ENCODE data around the gene ABHD15.
"Not testable (repeated sequence)": the region's sequence is repeated elsewhere in the genome, so short reads cannot be mapped to it uniquely, and the experiment has no call there.

Gene ABHD15

GRCh38 chr17:29571486-29571882, 4.6 kb upstream of the ABHD15 start:
- no peak for DNase-seq (ENCODE audit: low spot score)

- peak; percentile 7 for DNase-seq (ENCODE audit: low spot score)
Measured at GRCh38 chr17:29570521-29570920, 3.7 kb upstream of the ABHD15 start.

- DNase-seq (ENCODE audit: low spot score): no peak
Measured at GRCh38 chr17:29569245-29569950, 2.6 kb upstream of the ABHD15 start.

- DNase-seq (ENCODE audit: low spot score): peak; percentile 76
Measured at GRCh38 chr17:29568331-29569244, 1.8 kb upstream of the ABHD15 start, which contains the start of gene TP53I13. Gene TP53I13 (plus strand): TSS chr17:29568701. CDS start chr17:29568759, 58 bp downstream.

- no peak for DNase-seq (ENCODE audit: low spot score)
Measured at GRCh38 chr17:29567554-29568330, 905 bp upstream of the ABHD15 start.

GRCh38 chr17:29567304-29567553, 392 bp upstream of the ABHD15 start:
- DNase-seq (ENCODE audit: low spot score): no peak

- DNase-seq (ENCODE audit: low spot score): no peak
Measured at GRCh38 chr17:29565643-29566472, 979 bp downstream of the ABHD15 start.

- DNase-seq (ENCODE audit: low spot score): no peak
Measured at GRCh38 chr17:29563816-29564215, 3.0 kb downstream of the ABHD15 start.

GRCh38 chr17:29562615-29563014, 4.2 kb downstream of the ABHD15 start:
- DNase-seq (ENCODE audit: low spot score): no peak

- no peak for DNase-seq (ENCODE audit: low spot score)
Measured at GRCh38 chr17:29561554-29562517, 5.0 kb downstream of the ABHD15 start.

GRCh38 chr17:29560316-29560715, 6.5 kb downstream of the ABHD15 start:
- no peak for DNase-seq (ENCODE audit: low spot score)

GRCh38 chr17:29559640-29560039, 7.2 kb downstream of the ABHD15 start:
- no peak for DNase-seq (ENCODE audit: low spot score)

- DNase-seq (ENCODE audit: low spot score): not testable (repeated sequence)
Measured at GRCh38 chr17:29558139-29558538, 8.7 kb downstream of the ABHD15 start.

GRCh38 chr17:29557739-29558116, 9.1 kb downstream of the ABHD15 start:
- no peak for DNase-seq (ENCODE audit: low spot score)

- no peak for DNase-seq (ENCODE audit: low spot score)
Measured at GRCh38 chr17:29557085-29557738, 9.6 kb downstream of the ABHD15 start.

GRCh38 chr17:29555840-29556239, 11.0 kb downstream of the ABHD15 start:
- no peak for DNase-seq (ENCODE audit: low spot score)

GRCh38 chr17:29549177-29549923, 17.5 kb downstream of the ABHD15 start:
- no peak for DNase-seq (ENCODE audit: low spot score)

- DNase-seq (ENCODE audit: low spot score): no peak
Measured at GRCh38 chr17:29546830-29547229, 20.0 kb downstream of the ABHD15 start.

- DNase-seq (ENCODE audit: low spot score): no peak
Measured at GRCh38 chr17:29546085-29546484, 20.8 kb downstream of the ABHD15 start.

All from globus pallidus (tissue), 1 donor.